OCI-LY7 (cell line): ENCODE data around the gene BANF1.

Experiments used
- EZH2phosphoT487 ChIP-seq: fragments of 200-600 bp; sonication (generic); IDR thresholded peaks from 2 replicates; pipeline ENCODE4 v1.6.1; 2018; ENCODE audit warnings: low read depth, borderline replicate concordance, mild to moderate bottlenecking, mixed run types, antibody characterized with exemption, low read length, moderate library complexity, mixed read lengths
- TF ChIP-seq, protein P1 (sequence below): fragments of 200-600 bp; sonication (generic); conservative IDR thresholded peaks from 2 replicates; pipeline ENCODE4 v1.5.1; 2014; ENCODE audit warnings: mild to moderate bottlenecking, antibody characterized with exemption, low read length, moderate library complexity, mixed read lengths

DNA sequence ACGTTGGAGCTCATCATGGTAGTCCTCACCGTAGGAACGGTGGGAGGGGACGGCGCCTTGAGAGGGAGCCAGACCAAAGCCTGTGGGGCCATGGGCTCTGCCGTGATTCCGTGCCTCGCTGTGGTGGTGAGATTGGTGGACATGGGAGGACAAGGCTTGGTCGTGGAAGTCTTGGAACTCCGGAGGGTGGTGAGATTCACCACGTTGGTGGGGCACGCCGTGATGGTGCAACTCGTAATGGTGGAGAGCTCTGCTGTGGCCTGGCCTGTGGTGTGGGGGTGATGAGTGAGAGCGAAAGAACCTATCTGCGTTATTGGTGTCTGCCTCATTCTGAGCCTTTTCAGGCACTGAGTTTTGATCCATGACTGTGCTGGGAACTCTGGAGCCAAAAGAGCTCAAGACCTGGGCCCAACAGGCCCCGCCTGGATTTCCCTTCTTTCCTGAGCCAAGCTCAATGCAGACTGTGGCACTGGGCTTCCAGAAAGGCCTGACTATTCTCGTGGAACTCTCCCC lies 23.8 kb downstream of the BANF1 start, which contains the start of gene CATSPER1:
- TF ChIP-seq, protein P1, sequence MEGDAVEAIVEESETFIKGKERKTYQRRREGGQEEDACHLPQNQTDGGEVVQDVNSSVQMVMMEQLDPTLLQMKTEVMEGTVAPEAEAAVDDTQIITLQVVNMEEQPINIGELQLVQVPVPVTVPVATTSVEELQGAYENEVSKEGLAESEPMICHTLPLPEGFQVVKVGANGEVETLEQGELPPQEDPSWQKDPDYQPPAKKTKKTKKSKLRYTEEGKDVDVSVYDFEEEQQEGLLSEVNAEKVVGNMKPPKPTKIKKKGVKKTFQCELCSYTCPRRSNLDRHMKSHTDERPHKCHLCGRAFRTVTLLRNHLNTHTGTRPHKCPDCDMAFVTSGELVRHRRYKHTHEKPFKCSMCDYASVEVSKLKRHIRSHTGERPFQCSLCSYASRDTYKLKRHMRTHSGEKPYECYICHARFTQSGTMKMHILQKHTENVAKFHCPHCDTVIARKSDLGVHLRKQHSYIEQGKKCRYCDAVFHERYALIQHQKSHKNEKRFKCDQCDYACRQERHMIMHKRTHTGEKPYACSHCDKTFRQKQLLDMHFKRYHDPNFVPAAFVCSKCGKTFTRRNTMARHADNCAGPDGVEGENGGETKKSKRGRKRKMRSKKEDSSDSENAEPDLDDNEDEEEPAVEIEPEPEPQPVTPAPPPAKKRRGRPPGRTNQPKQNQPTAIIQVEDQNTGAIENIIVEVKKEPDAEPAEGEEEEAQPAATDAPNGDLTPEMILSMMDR: no peak
- no peak for TF ChIP-seq EZH2phosphoT487
